ENCODE results near the gene ACCS.

DNA sequence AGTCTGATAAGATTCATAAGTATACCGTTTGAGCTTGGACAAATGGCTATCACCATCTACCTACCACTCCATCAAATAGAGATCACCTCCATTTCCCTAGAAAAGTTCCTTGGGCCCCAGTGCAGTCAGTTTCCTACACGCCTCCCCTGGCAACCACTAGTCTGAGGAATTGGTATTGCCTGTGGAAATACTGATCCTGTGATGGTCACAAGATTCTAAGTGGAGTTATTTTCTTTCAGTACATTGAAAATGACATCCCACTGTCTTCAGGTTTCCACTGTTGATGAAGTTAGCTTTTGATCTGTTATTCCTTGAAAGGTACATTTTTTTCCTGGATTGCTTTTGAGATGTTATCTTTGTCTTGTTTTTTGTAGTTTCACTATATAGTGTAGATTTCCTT is 22.9 kb upstream of the ACCS start:
- no peak for TF ChIP-seq POLR2A (IDR thresholded peaks at IDR 0.05)
- TF ChIP-seq, protein P1, sequence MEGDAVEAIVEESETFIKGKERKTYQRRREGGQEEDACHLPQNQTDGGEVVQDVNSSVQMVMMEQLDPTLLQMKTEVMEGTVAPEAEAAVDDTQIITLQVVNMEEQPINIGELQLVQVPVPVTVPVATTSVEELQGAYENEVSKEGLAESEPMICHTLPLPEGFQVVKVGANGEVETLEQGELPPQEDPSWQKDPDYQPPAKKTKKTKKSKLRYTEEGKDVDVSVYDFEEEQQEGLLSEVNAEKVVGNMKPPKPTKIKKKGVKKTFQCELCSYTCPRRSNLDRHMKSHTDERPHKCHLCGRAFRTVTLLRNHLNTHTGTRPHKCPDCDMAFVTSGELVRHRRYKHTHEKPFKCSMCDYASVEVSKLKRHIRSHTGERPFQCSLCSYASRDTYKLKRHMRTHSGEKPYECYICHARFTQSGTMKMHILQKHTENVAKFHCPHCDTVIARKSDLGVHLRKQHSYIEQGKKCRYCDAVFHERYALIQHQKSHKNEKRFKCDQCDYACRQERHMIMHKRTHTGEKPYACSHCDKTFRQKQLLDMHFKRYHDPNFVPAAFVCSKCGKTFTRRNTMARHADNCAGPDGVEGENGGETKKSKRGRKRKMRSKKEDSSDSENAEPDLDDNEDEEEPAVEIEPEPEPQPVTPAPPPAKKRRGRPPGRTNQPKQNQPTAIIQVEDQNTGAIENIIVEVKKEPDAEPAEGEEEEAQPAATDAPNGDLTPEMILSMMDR (IDR thresholded peaks at IDR 0.05): no peak

Data from lower leg skin (tissue), 3 donors.